GM12878 (cell line): ENCODE measurements around the gene SFXN2. TPM values are rescaled to one million over a fixed set of nuclear protein-coding genes. Genes with fewer than 3 reads are reported as not detected.

Experiments used
- ATAC-seq: fragments of 200-7000 bp; cut with Tn5 transposase; 3 replicates; pipeline ENCODE4 v1.9.1; 2020; ENCODE audit warnings: mild to moderate bottlenecking, moderate library complexity
- BruUV-seq: library from RNA; stranded (reverse); fragments of 400-500 nt; replicated peaks from 2 replicates; lab custom pipeline; 2021; lab: Mats Ljungman, UMichigan
- CTCF ChIA-PET: fragments of 300-600 bp; sonication (Branson Sonifier 250); formaldehyde crosslinking; extraction: SDS; loops from one replicate; lab custom pipeline; 2021; ENCODE audit warnings: inconsistent platforms; lab: Yijun Ruan, JAX
- POLR2A ChIA-PET: fragments of 350-600 bp; formaldehyde crosslinking; extraction: SDS; loops from one replicate; lab custom pipeline; 2021; ENCODE audit warnings: inconsistent platforms; lab: Charles Lee
- RAD21 ChIA-PET: fragments of 300-600 bp; sonication (Branson Sonifier 250); formaldehyde crosslinking; loops from one replicate; lab custom pipeline; 2023; ENCODE audit warnings: antibody characterized with exemption; ENCODE audit not compliant: unreplicated experiment; lab: Charles Lee
- SMC1A ChIA-PET: fragments of 300-600 bp; sonication (Branson Sonifier 250); formaldehyde crosslinking; loops from one replicate; lab custom pipeline; 2023; ENCODE audit not compliant: unreplicated experiment, uncharacterized antibody; lab: Charles Lee
- DNase-seq: peaks from one replicate; pipeline ENCODE4 v3.0.0-alpha.2; 2011; ENCODE audit warnings: low read depth, low spot score
- FAIRE-seq: peaks from 3 replicates; lab custom pipeline; 2011; peaks lifted over from hg19 to GRCh38; lab: Jason Lieb, UNC
- H2AFZ ChIP-seq: 2 replicates; pipeline ENCODE4 v1.6.0; 2011; ENCODE audit warnings: low read depth, low read length, control low read depth; ENCODE audit not compliant: control insufficient read depth
- H3K27ac ChIP-seq: 2 replicates; pipeline ENCODE4 v1.5.1; 2011; ENCODE audit warnings: control low read depth; ENCODE audit not compliant: control insufficient read depth, insufficient read depth
- H3K27me3 ChIP-seq, 2 experiments: replicated peaks in 1 of 2; 2 replicates each; pipeline versions ENCODE4 v1.6.0 to v1.6.1; 2011; ENCODE audit warnings: low read length in 1 of 2; ENCODE audit not compliant: control insufficient read depth in 2 of 2, insufficient read depth in 2 of 2
- H3K36me3 ChIP-seq, 2 experiments: 2 replicates each; pipeline ENCODE4 v1.5.1; 2011; ENCODE audit warnings: low read length in 1 of 2; ENCODE audit not compliant: control insufficient read depth in 2 of 2, insufficient read depth in 2 of 2
- H3K4me1 ChIP-seq: 2 replicates; pipeline ENCODE4 v1.6.1; 2011; ENCODE audit warnings: mild to moderate bottlenecking, low read length, moderate library complexity, mixed read lengths; ENCODE audit not compliant: control insufficient read depth, insufficient read depth
- H3K4me2 ChIP-seq: 2 replicates; pipeline ENCODE4 v1.6.0; 2011; ENCODE audit warnings: control low read depth; ENCODE audit not compliant: control insufficient read depth, insufficient read depth
- H3K4me3 ChIP-seq: fragments of 200-600 bp; sonication (generic); 2 replicates; pipeline ENCODE4 v1.5.1; 2016
- H3K79me2 ChIP-seq: 2 replicates; pipeline ENCODE4 v1.6.0; 2011; ENCODE audit warnings: low read length; ENCODE audit not compliant: control insufficient read depth, insufficient read depth
- H3K9ac ChIP-seq: 2 replicates; pipeline ENCODE4 v1.8.0; 2011; ENCODE audit warnings: low read length, control low read depth, mixed read lengths; ENCODE audit not compliant: control insufficient read depth, insufficient read depth
- H3K9me3 ChIP-seq: replicated peaks from 3 replicates; pipeline ENCODE4 v1.5.1; 2011; ENCODE audit warnings: mild to moderate bottlenecking, low read length; ENCODE audit not compliant: control insufficient read depth, insufficient read depth
- H4K20me1 ChIP-seq: 2 replicates; pipeline ENCODE4 v1.6.0; 2011; ENCODE audit not compliant: control insufficient read depth, insufficient read depth
- CHD4 ChIP-seq: fragments of 200-600 bp; sonication (generic); IDR thresholded peaks from 2 replicates; pipeline ENCODE4 v1.6.1; 2016; ENCODE audit warnings: mild to moderate bottlenecking
- E2F4 ChIP-seq: IDR thresholded peaks from 2 replicates; pipeline ENCODE4 v1.6.1; 2012; ENCODE audit warnings: low read depth, low read length, improper control_type of control experiment
- ETV6 ChIP-seq, 2 experiments: fragments of 450-650 bp in 1 of 2; IDR thresholded peaks in 1 of 2; conservative IDR thresholded peaks in 1 of 2; 2 replicates each; pipeline ENCODE4 v1.6.1; 2014; ENCODE audit warnings: antibody characterized with exemption in 1 of 2, borderline replicate concordance in 1 of 2, low read depth in 1 of 2, mild to moderate bottlenecking in 1 of 2, moderate library complexity in 1 of 2
- RFX5 ChIP-seq: IDR thresholded peaks from 2 replicates; pipeline ENCODE4 v1.6.1; 2011; ENCODE audit warnings: low read depth, low read length, improper control_type of control experiment
- TBL1XR1 ChIP-seq: IDR thresholded peaks from 2 replicates; pipeline ENCODE4 v1.6.1; 2012; ENCODE audit warnings: low read depth, low read length, improper control_type of control experiment
- YY1 ChIP-seq: IDR thresholded peaks from 2 replicates; pipeline ENCODE4 v1.6.1; 2011; ENCODE audit warnings: low read depth, mild to moderate bottlenecking, low read length
- ZNF217 ChIP-seq: fragments of 450-650 bp; IDR thresholded peaks from 2 replicates; pipeline ENCODE4 v1.6.1; 2017; ENCODE audit warnings: antibody characterized with exemption, mild to moderate bottlenecking
- WGBS: methylation state at CpG from one replicate; pipeline ENCODE4 v1.1.6; 2016; ENCODE audit warnings: low lambda C conversion rate; ENCODE audit not compliant: insufficient replicate concordance, insufficient coverage; ENCODE audit errors: missing lambda C conversion rate; 5-methylcytosine and 5-hydroxymethylcytosine counted together
- in situ Hi-C: fragments of 300-500 bp; cut with MboI; formaldehyde crosslinking; loops from 9 replicates; pipeline ENCODE4 v1.14.3; 2018; ENCODE audit warnings: mixed read lengths
- intact Hi-C: fragments of 100-400 bp; cut with micrococcal nuclease; formaldehyde crosslinking; loops from one replicate; pipeline ENCODE4 v1.14.2; 2022; ENCODE audit not compliant: unreplicated experiment
- polyA plus RNA-seq, 11 experiments: library from polyadenylated mRNA; depleted of rRNA in 4 of 11; unstranded in 6 of 11; stranded (reverse) in 5 of 11; fragments of >200 nt; fragmentation: Nextera tagmentation in 4 of 11; fragmentation: Illumina TruSeq in 1 of 11; extraction: Ambion mirVana in 4 of 11; extraction: Trizol in 1 of 11; gene quantifications; 1 replicate in 1 of 11; 2 replicates in 10 of 11; pipeline versions ENCODE4 v1.2.1 to v1.2.3, GENCODE V29; 2011 to 2016; ENCODE audit warnings: inconsistent platforms in 2 of 11, missing spikeins in 2 of 11, low read depth in 1 of 11
- total RNA-seq, 4 experiments: library from RNA; depleted of rRNA in 3 of 4; stranded (reverse); fragments of >200 nt in 3 of 4; fragmentation: Illumina TruSeq in 1 of 4; extraction: Trizol in 1 of 4; gene quantifications; 2 replicates each; pipeline versions ENCODE4 v1.2.1 to v1.2.3, GENCODE V29; 2013 to 2021
- TF ChIP-seq, protein P1 (sequence below): IDR thresholded peaks from 2 replicates; pipeline ENCODE4 v1.6.1; 2011; ENCODE audit warnings: borderline replicate concordance, low read depth, mild to moderate bottlenecking, moderate library complexity, low read length; ENCODE audit not compliant: insufficient read depth, poor library complexity, severe bottlenecking
- TF ChIP-seq, protein P2 (sequence below): fragments of 450-650 bp; IDR thresholded peaks from 2 replicates; pipeline ENCODE4 v1.6.1; 2017; ENCODE audit warnings: antibody characterized with exemption, mild to moderate bottlenecking, moderate library complexity

Gene SFXN2
- total and polyA plus RNA-seq, 10 of the 15 experiments (the other 5 are each of a cell fraction or from before 2014, with no cell fraction given) = 8.8 to 22.5 (median 18.5) TPM

- peaks cover 16% of the 10 kb centered on the region for H3K4me1 ChIP-seq
- H3K27me3 ChIP-seq = no peaks in the 10 kb centered on the region
- in situ Hi-C loops = no loop called here
- no peak overlapping the region for H3K4me2 ChIP-seq
- TF ChIP-seq YY1 (no peak), TBL1XR1 (no peak), ZNF217 (no peak), RFX5 (no peak), CHD4 (no peak), ETV6 (conservative IDR thresholded peaks at IDR 0.05 in 1 of 2, IDR thresholded peaks at IDR 0.05 in 1 of 2; ENCODE audit: borderline replicate concordance in 1 of 2, low read depth in 1 of 2) (no peak), E2F4 (no peak)
- TF ChIP-seq, protein P1, sequence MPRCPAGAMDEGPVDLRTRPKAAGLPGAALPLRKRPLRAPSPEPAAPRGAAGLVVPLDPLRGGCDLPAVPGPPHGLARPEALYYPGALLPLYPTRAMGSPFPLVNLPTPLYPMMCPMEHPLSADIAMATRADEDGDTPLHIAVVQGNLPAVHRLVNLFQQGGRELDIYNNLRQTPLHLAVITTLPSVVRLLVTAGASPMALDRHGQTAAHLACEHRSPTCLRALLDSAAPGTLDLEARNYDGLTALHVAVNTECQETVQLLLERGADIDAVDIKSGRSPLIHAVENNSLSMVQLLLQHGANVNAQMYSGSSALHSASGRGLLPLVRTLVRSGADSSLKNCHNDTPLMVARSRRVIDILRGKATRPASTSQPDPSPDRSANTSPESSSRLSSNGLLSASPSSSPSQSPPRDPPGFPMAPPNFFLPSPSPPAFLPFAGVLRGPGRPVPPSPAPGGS = peak; percentile 15
- TF ChIP-seq, protein P2, sequence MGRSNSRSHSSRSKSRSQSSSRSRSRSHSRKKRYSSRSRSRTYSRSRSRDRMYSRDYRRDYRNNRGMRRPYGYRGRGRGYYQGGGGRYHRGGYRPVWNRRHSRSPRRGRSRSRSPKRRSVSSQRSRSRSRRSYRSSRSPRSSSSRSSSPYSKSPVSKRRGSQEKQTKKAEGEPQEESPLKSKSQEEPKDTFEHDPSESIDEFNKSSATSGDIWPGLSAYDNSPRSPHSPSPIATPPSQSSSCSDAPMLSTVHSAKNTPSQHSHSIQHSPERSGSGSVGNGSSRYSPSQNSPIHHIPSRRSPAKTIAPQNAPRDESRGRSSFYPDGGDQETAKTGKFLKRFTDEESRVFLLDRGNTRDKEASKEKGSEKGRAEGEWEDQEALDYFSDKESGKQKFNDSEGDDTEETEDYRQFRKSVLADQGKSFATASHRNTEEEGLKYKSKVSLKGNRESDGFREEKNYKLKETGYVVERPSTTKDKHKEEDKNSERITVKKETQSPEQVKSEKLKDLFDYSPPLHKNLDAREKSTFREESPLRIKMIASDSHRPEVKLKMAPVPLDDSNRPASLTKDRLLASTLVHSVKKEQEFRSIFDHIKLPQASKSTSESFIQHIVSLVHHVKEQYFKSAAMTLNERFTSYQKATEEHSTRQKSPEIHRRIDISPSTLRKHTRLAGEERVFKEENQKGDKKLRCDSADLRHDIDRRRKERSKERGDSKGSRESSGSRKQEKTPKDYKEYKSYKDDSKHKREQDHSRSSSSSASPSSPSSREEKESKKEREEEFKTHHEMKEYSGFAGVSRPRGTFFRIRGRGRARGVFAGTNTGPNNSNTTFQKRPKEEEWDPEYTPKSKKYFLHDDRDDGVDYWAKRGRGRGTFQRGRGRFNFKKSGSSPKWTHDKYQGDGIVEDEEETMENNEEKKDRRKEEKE = no peak
- BruUV-seq = no TSS peak
- intact Hi-C loops = no loop called here
- H3K79me2 ChIP-seq = no peaks in the 10 kb centered on the region
- RAD21 ChIA-PET = interaction anchor here (0.5 to 1.9 kb wide), 11 partner anchors 9 to 834 kb away, joined by 3 to 7 read pairs (median 5); partner anchors contain the start of genes SUFU and TRIM8
- SMC1A ChIA-PET = interaction anchor here (0.9 to 2.1 kb wide), 11 partner anchors 9 to 61 kb away, joined by 3 to 11 read pairs (median 5); no protein-coding TSS in a partner anchor
- no peak overlapping the region for H2AFZ ChIP-seq
- CTCF ChIA-PET = interaction anchor here (0.7 to 3.1 kb wide), 15 partner anchors 8 to 1025 kb away, joined by 3 to 27 read pairs (median 6); partner anchors contain the start of genes ACTR1A, SUFU and TRIM8
- DNase-seq (no peak), FAIRE-seq (no peak), ATAC-seq (no peak)
- 73% methylated on average over 9 of the region's 9 CpGs for WGBS
- POLR2A ChIA-PET = interaction anchor here (0.6 to 2.1 kb wide), 5 partner anchors 7 to 43 kb away, joined by 3 to 8 read pairs (median 5); partner anchors contain the start of gene ARL3
- no peak overlapping the region for H3K9ac ChIP-seq
- H3K4me3 ChIP-seq = no peak overlapping the region
- no peak overlapping the region for H3K27ac ChIP-seq
- H4K20me1 ChIP-seq = no peaks in the 10 kb centered on the region
- no peaks in the 10 kb centered on the region for H3K36me3 ChIP-seq
- no peaks in the 10 kb centered on the region for H3K9me3 ChIP-seq
These were observed 44.3 kb upstream of the SFXN2 start for GRCh38 chr10:102670065-102670670.
